Retinal pigment epithelial cell (primary cell): ENCODE results near the gene JMJD8.
A peak's percentile ranks its signal among the peaks of the same experiment; 100 is the strongest.

Experiments used
- DNase-seq: peaks from one replicate; pipeline ENCODE4 v3.0.0-alpha.2; 2010; ENCODE audit warnings: low read depth
- H3K4me3 ChIP-seq: 2 replicates; pipeline ENCODE4 v1.5.1; 2011; ENCODE audit warnings: mild to moderate bottlenecking, low read length, control low read depth, moderate library complexity
- CTCF ChIP-seq: conservative IDR thresholded peaks from 2 replicates; pipeline ENCODE4 v1.5.1; 2011; ENCODE audit warnings: low read depth, low read length, control low read depth, inconsistent platforms

JMJD8 gene

GRCh38 chr16:686459-687260 is 2.5 kb upstream of the JMJD8 start:
- no peak overlapping the region for H3K4me3 ChIP-seq
- TF ChIP-seq CTCF, result no peak
- no peak for DNase-seq

GRCh38 chr16:685967-686366 is 1.8 kb upstream of the JMJD8 start:
- no peak for DNase-seq
- TF ChIP-seq CTCF, result peak; percentile 61
- H3K4me3 ChIP-seq, result no peak overlapping the region

- TF ChIP-seq CTCF, result no peak
- H3K4me3 ChIP-seq, result no peak overlapping the region
- DNase-seq, result no peak
Observed at GRCh38 chr16:684961-685696, 995 bp upstream of the JMJD8 start.

- no peak for DNase-seq
- no peak for TF ChIP-seq CTCF
- H3K4me3 ChIP-seq, result peak overlapping the region; percentile 53
Observed at GRCh38 chr16:683396-684070, 601 bp downstream of the JMJD8 start.

GRCh38 chr16:682493-683395 is 1.4 kb downstream of the JMJD8 start:
- no peak for DNase-seq
- H3K4me3 ChIP-seq, result peak overlapping the region; percentile 53
- no peak for TF ChIP-seq CTCF

- no peak for DNase-seq
- peak overlapping the region; percentile 73 for H3K4me3 ChIP-seq
- TF ChIP-seq CTCF, result no peak
Observed at GRCh38 chr16:681746-682427, 2.2 kb downstream of the JMJD8 start.
